ENCODE data around the gene LGALS3BP. TPM values are rescaled to one million over a fixed set of nuclear protein-coding genes. Genes with fewer than 3 reads are reported as not detected.

The LGALS3BP gene
- total and polyA plus RNA-seq, 2 of the 13 experiments (the other 11 are each of a cell fraction or from before 2014, with no cell fraction given) = 137 to 332 TPM

GRCh38 chr17:78933025-78933958 is 46.4 kb downstream of the LGALS3BP start (continued):
- no peak for TF ChIP-seq DMAP1 (CRISPR knock-in tag; IDR thresholded peaks at IDR 0.05)
- TF ChIP-seq RBM39 (IDR thresholded peaks at IDR 0.05; ENCODE audit: low read depth, low read length, poor library complexity, severe bottlenecking) = no peak
- no peak for TF ChIP-seq IKZF1 (IDR thresholded peaks at IDR 0.05)
- TF ChIP-seq MYC (CRISPR knock-in tag; IDR thresholded peaks at IDR 0.05; ENCODE audit: borderline replicate concordance) = peak; percentile 34; the same call in 1 of the 2 replicates
- no peak for TF ChIP-seq ZBTB7A (CRISPR knock-in tag; IDR thresholded peaks at IDR 0.05)
- TF ChIP-seq, protein P1, sequence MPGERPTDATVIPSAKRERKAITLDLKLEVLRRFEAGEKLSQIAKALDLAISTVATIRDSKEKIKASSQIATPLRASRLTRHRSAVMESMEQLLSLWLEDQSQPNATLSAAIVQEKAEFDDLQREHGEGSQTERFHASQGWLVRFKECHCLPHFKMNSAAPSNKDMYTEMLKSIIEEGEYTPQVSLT (CRISPR knock-in tag; IDR thresholded peaks at IDR 0.05; ENCODE audit: borderline replicate concordance, low read depth) = no peak
- no peak for TF ChIP-seq ZNF557 (CRISPR knock-in tag; IDR thresholded peaks at IDR 0.05)
- no peak for TF ChIP-seq ARID3A (IDR thresholded peaks at IDR 0.05; ENCODE audit: low read depth, low read length)
- TF ChIP-seq CC2D1A (CRISPR knock-in tag; IDR thresholded peaks at IDR 0.05) = no peak
- TF ChIP-seq ZNF275 (CRISPR knock-in tag; IDR thresholded peaks at IDR 0.05; ENCODE audit: borderline replicate concordance) = no peak
- TF ChIP-seq, protein P2, sequence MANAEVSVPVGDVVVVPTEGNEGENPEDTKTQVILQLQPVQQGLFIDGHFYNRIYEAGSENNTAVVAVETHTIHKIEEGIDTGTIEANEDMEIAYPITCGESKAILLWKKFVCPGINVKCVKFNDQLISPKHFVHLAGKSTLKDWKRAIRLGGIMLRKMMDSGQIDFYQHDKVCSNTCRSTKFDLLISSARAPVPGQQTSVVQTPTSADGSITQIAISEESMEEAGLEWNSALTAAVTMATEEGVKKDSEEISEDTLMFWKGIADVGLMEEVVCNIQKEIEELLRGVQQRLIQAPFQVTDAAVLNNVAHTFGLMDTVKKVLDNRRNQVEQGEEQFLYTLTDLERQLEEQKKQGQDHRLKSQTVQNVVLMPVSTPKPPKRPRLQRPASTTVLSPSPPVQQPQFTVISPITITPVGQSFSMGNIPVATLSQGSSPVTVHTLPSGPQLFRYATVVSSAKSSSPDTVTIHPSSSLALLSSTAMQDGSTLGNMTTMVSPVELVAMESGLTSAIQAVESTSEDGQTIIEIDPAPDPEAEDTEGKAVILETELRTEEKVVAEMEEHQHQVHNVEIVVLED (CRISPR knock-in tag; IDR thresholded peaks at IDR 0.05; ENCODE audit: borderline replicate concordance) = no peak
- no peak for TF ChIP-seq PPARG (CRISPR knock-in tag; conservative IDR thresholded peaks at IDR 0.05)
- no peak for TF ChIP-seq WIZ (CRISPR knock-in tag; IDR thresholded peaks at IDR 0.05)
- TF ChIP-seq TEAD2 (CRISPR knock-in tag; IDR thresholded peaks at IDR 0.05) = no peak
- no peak for TF ChIP-seq REPIN1 (CRISPR knock-in tag; IDR thresholded peaks at IDR 0.05; ENCODE audit: borderline replicate concordance, low read depth)
- TF ChIP-seq PCBP2 (optimal IDR thresholded peaks at IDR 0.05; ENCODE audit: low read depth, low read length, poor library complexity, severe bottlenecking) = no peak
- TF ChIP-seq ZNF704 (CRISPR knock-in tag; IDR thresholded peaks at IDR 0.05; ENCODE audit: borderline replicate concordance) = no peak
- no peak for TF ChIP-seq ZNF580 (CRISPR knock-in tag; IDR thresholded peaks at IDR 0.05; ENCODE audit: borderline replicate concordance, low read depth)
- no peak for TF ChIP-seq ZMYM2 (CRISPR knock-in tag; IDR thresholded peaks at IDR 0.05)
- 0 out of 2 replicates have a peak, but pooled peaks have one; percentile 50 for TF ChIP-seq ZNF354B (CRISPR knock-in tag; IDR thresholded peaks at IDR 0.05)
- no peak; the same call in none of the 2 replicates for TF ChIP-seq ZNF691 (CRISPR knock-in tag; IDR thresholded peaks at IDR 0.05; ENCODE audit: borderline replicate concordance, low read depth)
- TF ChIP-seq ZNF768 (CRISPR knock-in tag; IDR thresholded peaks at IDR 0.05) = no peak

All from HepG2 (cell line).